Stimulated activated CD4-positive, alpha-beta T cell treated with anti-CD3 and anti-CD28 coated beads, Interleukin-4, amount 100 ng/mL, for 1 hour (primary cell): ENCODE measurements around the gene IGF2BP2.

Experiments
- DNase-seq: peaks from one replicate; pipeline ENCODE4 v3.0.0-alpha.2; 2020

The IGF2BP2 gene

DNA sequence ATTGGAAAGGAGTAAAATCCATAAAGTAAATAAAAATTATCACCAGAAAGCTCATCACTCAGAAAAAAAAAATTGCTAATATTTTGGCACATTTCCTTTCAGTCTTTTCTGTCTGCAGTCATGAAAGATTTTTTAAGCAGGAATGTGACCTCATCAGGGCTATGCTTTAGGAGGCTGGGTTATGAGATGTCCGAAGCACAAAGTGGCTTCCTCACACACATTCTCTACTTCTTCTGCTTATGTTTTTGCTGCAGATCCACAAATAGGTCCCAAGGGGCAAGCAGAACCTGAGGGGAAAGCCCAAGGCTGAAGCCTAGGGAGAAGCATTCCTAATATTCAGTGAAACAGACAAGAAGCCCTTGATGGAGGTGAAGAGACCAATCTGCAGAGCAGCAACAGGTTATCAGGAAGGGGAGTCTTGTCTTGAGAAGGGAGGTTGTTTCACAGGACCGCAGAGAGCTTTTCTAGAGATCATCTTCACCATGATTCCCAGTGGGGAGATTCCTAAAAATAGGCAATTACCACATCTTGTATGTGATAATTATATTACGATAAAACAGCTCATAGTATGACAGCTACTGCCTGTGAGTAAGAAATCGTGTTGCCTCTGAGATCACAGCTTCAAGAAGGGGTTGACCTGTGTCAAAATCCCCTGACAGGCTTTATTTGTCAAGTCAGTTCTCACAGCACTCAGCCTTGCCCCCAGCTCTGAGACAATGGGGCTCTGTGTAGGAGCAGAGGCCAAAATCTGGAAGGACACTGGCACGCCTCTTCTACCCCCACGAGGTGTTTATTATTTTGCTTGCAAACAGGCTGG is 60.5 kb downstream of the IGF2BP2 start:
- DNase-seq = no peak

DNA sequence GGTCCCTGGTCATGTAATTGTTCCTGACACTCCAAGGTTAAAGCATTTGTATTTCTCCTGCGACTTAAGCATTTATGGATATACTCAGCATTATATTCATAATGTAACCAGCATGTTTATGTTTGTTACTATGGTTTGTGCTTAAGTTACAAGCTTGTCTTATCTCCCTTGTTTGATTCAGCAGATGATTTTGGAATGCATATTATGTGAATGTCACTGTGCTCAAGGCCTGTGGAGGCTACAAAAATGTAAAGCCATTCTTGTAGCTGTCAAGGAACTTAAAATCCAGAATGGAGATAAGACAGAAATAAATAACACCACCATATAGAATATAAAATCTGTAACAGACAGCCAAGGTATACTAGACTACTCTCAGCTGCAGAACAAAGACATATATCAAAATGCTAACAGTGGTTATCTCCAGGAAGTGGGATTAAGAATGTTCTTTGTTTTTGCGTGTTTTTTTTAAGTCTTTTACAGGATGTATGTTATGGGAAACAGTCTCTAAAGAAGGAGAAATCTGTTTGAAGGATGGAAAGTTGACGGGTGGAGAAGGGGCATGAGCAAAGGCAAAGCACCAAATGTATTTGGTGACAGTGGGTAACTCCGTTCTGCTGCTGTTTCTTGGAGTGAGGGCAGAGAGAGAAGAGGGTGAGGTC is 61.4 kb downstream of the IGF2BP2 start:
- no peak for DNase-seq

DNA sequence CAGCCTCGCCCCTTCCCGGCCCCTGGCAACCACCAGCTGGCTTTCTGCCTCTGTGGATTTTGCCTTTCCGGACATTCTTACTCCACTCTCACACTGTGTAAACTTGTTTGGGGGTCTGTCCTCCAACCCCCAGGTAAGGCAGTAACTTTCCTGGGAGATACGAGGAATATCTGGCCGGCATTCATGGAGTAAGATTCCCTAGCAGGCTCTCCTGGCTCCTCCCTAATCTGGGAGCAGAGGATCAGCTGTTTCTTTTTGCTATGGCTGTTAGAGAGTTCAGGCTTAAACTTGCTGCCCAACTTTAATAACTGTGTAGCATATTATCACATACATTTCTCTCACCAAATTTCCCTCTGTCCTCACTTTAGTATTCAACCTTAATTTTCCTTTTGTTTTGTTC is 64.3 kb downstream of the IGF2BP2 start:
- DNase-seq = no peak

DNA sequence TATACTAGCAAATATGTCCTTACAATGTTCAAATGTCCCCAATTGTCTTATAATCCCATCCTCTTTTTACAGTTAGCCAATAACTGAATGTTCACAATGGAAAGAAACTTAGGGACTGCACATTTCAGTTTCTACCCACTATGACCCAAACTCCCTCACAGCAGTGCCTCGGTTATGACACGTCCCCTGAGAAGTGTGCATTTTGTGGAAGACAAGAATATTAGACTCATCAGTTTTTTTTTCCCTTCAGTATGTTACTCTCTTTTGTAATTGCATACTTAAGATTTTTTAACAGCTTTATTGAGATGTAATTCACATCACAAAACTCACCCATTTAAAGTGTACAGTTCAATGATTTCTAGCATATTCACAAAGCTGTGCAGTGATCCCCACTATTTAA is 64.8 kb downstream of the IGF2BP2 start:
- no peak for DNase-seq

DNA sequence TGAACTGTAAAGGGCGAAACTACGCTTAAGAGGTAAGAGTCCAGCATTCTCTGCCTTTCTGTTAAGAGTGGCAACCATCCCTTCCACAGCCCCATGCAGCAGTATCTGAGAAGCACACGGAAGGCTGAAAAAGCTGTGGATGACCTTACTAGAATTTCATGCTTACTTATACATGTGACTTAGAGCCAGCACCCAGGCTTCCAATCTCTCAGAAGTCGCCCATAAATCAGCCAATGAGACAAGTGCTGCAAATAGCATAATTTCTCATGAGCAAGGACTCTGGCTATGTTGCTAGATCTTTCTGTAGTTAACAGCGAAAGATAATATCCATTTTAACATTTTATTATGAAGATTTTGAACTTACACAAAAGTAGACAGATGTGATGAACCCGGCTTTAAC is 65.3 kb downstream of the IGF2BP2 start:
- no peak for DNase-seq

DNA sequence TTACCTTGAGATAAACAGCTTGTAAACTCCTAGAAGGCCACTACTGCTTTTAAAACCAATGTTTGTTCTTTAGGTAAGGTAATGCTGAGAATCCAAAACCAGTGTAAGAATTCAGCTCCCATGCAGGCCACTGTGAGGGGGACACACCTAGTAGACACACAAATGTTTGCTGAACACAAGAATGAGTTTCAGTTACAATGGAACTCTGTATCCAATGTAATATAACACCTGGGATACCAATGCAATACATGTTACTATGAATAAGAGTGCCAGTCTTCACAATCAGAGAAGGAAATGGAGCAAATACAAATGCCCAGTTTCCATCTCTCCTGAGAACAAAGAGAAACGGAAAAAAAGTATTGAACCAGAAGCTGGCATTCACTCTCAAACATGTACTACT is 65.9 kb downstream of the IGF2BP2 start:
- DNase-seq = no peak

DNA sequence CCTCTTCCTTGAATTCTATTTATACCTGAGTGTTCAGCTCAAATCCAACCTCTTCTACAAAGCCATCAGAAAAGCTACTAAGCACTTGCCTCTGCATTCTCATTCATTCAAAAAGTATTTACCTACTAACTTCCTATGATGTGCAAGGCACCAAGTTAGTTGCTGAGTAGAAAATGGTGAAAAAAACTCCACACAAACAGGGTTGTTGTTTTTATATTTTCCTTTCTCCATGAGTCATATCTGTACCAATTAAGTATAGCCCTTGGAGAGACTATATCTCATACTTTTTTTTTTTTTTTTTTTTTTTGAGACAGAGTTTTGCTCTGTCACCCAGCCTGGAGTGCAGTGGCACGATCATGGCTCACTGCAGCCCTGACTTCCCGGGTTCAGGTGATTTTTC is 67.7 kb downstream of the IGF2BP2 start:
- DNase-seq = no peak

DNA sequence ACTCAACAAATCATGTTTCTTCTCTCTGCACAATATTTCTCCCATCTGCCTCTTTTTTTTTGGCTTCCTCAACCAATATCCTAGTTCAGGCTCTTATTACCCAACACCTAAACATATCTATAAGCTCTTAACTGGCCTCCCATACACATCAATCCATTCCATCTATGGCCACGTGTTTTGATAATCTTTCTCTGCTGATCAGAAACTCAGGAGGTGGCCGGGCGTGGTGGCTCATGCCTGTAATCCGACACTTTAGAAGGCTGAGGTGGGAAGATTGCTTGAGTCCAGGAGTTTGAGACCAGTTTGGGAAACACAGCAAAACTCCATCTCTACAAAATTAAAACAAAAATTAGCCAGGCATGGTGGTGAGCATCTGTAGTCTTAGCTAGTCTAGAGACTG is 68.4 kb downstream of the IGF2BP2 start:
- no peak for DNase-seq

DNA sequence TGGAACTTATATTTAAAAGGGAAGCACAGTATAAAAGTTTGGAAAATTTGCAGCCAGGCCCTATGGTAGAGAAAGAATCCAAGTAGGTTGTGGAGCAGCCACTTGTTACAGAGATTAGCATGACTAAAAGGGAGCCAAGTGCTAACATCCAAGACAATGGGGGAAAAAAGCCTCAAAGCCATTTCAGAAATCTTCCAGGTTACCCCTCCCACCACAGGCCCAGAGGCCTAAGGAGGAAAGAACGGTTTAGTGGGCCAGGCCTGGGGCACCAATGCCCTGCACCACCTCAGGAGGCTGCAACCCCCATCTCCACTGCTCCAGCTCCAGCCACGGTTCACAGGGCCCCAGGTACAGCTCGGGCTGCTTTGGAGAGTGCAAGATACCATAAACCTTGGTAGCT is 69.9 kb downstream of the IGF2BP2 start:
- no peak for DNase-seq

DNA sequence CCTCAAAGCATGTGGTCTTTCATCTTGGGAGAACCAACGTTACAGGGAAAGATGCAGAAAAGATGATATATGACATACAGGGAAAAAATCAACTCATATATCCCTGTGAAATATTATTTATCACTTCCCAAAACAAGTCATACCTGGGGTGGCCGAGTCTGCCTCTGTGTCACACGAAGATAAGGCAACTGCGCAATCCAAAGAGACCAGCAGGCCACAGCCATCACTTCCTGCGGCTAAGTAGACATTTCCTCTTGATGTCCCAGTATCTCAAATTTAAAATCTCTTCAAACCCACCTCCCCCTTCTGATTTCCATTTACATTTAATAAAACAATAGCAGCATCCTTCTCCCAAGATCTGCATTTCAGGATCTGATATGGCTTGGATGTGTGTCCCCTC is 71.5 kb downstream of the IGF2BP2 start:
- no peak for DNase-seq

DNA sequence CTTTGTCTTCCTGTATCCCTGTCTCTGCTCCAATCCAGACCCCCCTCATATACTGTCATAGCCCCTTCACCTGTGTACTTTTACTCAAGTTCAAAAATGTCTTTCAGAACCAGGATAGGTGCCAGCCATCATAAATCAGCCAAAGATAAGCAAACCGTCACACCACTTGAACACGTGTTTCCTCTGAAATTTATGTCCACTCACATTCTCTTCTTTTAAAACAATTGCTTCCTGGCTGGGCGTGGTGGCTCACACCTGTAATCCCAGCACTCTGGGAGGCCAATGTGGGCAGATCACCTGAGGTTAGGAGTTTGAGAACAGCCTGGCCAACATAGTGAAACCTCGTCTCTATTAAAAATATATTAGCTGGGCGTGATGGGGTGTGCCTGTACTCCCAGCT is 74.1 kb downstream of the IGF2BP2 start:
- no peak for DNase-seq

DNA sequence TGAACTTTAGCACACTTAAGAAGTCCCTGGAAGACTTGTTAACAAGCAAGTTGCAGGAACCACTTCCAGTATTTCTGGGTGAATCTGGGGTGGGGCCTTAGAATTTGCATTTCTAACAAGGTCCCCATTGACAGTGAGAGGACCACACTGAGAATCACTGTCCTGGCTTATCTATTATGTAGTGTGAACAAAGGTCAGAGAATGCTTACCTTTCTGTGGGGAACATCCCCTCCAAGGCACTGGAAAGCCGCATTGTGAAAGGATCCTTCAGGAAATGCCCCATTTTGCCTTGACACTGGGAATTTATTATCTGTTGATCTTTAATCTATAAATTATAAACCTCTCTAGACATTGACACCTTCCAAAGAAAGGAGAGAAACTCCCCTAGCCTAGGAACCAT is 74.8 kb downstream of the IGF2BP2 start:
- no peak for DNase-seq

DNA sequence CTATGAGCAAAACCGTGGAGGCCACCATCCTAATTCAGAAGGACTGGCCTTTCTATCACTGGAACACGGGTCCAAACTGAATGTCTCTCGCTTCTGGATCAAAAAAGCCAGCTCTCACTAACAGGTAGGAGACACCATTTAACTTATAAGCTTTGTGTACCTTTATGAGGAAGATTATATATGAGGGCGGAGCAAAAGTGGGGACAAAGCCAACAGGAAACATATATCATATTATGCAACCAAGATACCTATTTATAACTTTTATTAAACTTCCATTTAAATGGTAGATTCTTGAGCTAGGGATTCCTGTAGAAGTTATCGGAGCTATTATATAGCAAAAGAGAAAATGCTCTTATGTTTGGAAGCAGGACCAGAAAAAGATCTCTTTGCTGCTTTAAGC is 78.4 kb downstream of the IGF2BP2 start:
- DNase-seq = no peak

DNA sequence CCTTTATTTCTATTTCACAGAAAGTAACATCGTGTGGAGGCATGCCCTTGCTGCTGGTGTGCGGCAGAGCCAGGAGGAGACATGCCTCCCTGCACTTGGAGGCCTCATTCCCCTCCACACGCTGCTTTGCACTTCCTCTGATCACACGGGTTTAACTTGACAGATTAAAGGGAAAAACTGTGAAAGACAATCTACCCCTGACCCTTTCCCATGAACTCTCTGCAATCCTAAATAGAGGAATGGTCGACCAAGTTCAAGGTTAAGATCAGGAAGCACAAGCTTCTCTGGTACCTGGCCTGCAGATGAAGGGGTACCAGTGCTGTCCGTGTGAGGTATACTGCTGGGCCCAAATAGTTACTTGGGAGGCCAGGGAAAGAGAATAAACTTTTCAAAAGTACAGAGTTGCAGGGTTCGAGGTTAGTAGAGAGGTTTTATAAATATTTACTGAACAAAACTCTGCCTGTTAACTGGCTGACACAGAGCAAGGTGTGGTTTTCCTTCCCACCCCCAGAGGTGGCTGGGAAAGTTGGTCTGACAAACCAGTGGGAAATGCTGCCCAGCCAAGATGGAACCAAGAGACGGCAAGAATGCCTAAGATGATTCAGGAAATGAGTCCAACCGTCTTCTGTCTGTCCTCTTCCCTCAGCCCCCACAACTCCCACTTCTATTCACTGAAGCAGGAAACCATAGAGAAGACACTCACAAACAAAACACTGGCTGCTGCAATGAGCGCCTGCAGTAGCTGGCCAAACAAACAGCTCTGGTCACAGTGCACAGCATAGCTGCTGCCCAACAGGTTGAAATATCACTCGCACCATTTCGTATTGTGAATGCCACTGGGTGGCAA is 79.6 kb downstream of the IGF2BP2 start:
- DNase-seq = no peak

DNA sequence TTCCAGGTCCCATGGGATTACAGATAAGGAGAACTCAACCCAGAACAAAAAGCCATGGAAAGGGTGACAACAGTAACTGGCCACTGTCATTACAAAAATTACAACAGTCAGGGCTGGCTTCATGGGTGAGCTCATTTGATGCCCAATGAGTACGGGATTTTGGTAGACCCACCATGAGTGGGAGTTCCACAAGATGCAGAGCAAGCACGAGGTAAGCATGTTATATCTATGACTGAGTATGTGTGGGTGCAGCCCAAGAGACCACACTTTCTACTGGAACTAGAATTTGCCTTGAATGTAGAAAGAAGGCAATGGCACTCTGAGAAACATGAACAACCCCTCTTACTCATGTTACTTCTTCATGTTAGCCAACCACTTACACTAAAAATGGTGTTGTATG is 83.3 kb downstream of the IGF2BP2 start:
- DNase-seq = no peak

DNA sequence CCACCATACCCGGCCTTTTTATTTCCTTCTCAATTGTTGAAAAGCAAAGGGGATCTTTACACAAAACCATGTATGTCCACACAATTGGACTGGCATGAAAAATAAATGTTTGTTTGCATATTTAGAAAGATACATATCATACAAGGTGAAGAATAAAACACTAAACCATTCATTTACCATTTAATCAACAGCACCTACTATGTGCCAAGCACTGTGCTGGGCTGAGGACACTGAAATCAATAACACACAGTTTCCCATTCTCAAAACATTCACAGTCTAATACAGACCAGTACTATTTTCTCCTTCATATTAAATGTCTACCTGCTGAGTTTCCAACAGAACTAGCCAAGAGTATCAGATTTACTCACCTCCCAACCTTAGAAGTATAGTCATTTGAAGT is 84.7 kb downstream of the IGF2BP2 start:
- DNase-seq = no peak

DNA sequence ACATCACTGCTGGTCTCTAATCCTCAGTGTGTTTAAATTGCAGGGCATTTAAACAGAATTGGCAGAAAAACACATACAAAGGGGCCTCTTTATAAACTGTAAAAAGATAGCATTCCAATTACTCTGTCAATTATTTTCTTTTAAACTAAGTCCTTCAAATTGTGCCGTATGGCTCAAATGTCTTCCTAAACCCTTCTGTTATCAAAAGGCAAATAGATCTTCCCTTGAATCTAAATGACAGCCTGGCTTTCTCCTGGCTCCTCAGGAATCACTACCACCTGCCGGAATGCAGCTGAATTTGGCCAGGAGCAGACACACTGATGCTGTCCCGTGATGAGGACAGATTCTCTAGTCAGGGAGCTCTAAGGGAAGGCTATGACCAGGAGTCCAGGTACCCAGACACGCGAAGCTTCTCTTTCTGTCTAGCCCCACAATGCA is 85.6 kb downstream of the IGF2BP2 start:
- no peak for DNase-seq

DNA sequence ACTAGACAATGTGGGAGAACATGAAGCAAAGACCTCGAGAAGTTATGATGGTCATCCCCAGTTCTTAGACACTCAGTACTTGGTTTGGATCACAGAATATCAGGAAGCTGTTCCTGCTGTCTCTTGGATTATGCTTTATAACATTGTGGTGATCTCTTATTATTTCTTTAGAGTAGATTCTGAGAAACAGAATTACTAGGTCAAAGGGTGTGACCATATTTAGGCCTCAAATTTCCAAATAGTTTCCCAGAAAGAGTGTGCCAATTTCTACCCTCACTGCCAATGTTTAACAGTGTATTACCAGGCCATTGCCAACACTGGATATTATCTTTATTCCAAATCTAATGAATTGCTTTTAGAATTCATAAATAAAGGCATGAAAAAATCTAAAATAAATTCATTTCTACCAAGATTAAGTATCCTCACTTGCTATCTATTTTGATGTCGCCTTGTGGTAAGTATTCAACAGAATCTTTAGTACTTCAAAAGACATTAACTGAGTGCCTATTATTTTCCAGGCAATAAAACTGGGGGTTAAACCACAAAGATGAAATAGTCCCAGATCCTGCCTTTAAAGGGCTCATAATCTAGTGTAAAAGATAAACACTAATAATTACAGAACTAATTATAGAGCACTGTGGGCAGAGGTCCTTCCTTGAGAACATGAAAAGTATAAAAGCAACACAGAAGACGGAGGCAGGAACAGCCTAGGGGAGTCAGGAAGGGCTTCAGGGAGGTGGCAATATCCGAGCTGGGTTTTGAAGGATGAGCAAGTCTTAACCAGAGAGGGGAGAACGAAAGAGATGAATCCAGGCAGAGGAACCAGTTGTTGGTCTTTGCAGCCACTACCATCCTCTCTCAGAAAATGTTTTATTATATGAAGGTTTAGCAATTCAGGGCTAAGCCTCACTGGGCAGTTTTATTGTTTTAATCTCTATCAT is 86.8 kb downstream of the IGF2BP2 start:
- DNase-seq = no peak

DNA sequence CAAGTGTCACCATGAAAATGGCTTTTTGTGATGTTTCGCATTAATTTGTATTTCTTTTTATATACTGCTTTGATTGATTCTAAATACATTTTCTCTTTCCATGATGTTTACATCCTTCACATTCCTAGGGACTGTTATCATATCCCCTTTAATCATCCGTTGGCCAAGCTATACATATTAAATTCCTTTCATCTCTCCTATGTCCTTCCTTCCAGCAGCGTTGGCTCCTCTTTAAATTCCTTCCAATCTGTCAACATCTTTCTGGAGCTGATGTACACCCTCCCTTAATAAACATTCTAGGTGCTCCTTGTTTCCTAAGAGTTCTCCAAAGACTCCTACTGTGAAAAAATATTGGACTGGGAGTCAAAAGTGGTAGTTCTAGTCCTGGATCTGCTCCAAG is 87.8 kb downstream of the IGF2BP2 start:
- no peak for DNase-seq

DNA sequence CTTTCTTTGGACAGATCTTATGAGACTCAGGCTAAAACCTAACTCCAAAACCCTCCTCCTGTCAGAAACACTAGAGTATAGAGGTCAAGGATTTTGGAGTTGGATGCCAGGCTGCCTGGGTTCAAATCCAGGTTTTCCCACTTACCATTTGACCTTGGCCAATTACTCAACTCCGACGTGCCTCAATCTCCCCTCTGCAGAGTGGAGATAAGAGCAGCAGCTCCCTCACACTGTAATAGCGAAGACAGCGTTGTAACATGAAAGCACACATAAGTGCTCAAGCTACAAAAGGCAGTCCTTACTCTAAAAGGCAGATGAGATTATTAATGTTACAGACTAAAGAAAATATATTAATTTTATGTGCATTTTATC is 90.1 kb downstream of the IGF2BP2 start:
- DNase-seq = no peak

DNA sequence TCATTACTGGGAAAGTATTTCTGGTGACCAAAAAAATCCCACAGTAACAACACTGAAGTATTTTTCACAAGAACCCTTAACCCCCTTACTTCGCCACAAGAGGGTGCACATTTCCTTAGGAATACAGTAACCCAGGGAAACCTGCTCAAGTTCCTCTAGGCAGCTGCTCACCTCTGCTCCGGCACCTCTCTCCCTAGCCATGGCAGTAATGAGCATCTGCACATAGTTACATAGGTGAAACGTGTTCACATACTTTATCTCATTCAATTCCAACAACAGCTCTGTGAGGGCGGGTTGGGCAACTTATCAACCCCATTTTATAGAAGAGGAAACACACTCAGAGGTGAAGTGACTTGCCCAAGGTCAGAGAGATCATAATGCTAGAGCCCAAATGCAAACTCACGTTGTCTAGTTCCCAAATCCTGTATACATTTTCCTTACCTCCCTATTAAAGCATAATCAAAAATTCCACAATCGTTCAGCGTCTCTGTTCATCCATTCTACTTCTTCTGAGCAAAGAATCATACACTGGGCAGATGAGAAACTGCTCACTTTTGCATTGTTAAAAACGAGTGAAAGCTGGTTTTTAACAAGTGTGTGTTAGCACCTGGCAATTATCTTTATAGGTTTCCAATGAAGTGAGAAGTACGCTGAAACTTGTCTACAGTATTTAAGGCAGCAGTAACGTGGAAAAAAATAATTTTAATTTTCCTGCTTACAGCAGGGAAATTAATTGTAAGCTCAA is 90.7 kb downstream of the IGF2BP2 start:
- no peak for DNase-seq

DNA sequence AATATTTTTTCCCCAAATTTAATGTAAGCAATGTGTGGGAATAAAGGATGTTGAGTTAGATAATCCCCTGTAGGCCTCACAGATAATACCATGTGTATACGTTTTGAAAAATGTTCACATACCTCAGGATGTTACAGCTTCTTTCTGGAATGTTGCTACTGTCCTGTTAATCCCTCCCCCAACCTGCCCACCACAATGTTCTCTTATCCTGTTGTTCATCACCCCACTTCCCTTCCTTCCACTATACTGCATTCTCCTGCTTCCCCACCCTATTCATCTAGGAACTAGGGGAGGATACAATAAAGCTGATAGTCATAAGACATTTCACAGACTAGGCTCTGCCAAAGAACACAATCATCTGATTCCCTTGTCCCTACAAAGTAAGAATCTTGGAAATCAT is 92.1 kb downstream of the IGF2BP2 start:
- DNase-seq = no peak
